AML-193 (cell line): ENCODE data around the gene UBD.

Experiments used
- DNase-seq, 2 experiments: peaks; one replicate each; lab custom pipeline; 2025; lab: John Stamatoyannopoulos, UW

Gene UBD

GRCh38 chr6:29561091-29561490, 1.6 kb upstream of the UBD start:
- no peak for DNase-seq

GRCh38 chr6:29558439-29559079, 973 bp downstream of the UBD start:
- no peak for DNase-seq

DNA sequence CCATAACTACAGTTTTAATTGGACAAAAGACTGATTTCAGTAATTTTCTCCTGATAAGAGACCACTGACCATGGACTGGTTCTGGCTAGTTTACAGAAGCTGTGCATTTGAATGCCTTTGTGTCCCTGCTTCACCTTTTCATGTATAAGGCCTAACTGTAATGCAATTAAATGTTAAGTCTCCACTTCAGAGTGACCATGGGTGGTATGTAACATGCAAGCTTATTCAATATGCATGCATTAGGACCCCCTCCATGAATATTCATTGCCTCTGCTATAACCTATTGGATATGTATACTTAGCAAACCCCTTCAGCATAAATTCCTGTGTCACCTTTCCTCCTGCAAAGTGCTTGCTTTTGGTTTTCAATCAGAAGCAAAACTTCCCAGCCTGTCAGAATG, 2.2 kb downstream of the UBD start:
- no peak for DNase-seq

DNA sequence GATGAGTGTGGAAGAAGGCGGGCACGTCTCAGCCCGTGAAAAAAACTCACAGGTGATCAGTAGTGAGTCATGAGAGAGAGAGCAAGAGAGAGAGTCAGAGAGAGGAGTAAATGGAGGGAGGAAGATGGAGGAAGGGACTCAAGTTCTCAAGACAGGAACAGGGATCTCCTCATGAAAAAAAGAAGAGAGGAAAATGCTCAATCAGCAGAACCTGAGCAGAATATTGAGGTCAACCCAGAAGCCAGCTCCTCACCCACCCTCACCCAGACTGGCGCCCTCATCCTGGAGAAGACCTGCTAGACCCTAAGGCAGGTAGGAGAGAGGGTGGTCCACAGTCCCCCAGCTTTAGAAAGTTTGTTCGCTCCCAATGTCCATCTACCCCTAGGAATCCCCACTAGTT, 4.8 kb downstream of the UBD start:
- DNase-seq: no peak

DNA sequence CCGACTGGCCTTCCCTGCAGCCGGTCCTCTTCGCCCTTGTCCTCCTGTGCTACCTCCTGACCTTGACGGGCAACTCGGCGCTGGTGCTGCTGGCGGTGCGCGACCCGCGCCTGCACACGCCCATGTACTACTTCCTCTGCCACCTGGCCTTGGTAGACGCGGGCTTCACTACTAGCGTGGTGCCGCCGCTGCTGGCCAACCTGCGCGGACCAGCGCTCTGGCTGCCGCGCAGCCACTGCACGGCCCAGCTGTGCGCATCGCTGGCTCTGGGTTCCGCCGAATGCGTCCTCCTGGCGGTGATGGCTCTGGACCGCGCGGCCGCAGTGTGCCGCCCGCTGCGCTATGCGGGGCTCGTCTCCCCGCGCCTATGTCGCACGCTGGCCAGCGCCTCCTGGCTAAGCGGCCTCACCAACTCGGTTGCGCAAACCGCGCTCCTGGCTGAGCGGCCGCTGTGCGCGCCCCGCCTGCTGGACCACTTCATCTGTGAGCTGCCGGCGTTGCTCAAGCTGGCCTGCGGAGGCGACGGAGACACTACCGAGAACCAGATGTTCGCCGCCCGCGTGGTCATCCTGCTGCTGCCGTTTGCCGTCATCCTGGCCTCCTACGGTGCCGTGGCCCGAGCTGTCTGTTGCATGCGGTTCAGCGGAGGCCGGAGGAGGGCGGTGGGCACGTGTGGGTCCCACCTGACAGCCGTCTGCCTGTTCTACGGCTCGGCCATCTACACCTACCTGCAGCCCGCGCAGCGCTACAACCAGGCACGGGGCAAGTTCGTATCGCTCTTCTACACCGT, 6.1 kb downstream of the UBD start:
- DNase-seq: no peak

- no peak for DNase-seq
These were observed 7.0 kb downstream of the UBD start for GRCh38 chr6:29552512-29553051.

DNA sequence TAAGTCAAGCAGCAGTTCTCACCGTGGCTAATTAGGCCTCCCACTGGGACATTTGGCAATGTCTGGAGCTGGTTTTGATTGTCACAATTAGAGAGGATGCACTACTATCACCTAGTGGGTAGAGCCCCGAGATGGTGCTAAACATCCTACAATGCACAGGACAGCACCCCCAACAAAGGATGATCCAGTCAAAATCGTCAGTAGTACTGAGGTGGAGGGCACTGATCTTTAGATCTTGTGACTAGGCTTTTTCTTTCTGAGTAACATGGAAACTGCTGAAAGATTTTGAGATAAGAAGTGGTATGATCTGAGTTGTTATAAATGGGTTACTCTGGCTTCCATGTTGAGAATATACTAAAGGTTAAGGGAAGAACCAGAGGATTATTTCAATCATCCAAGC, 12.0 kb downstream of the UBD start:
- DNase-seq: no peak

GRCh38 chr6:29537714-29538403, 21.7 kb downstream of the UBD start:
- no peak for DNase-seq

DNA sequence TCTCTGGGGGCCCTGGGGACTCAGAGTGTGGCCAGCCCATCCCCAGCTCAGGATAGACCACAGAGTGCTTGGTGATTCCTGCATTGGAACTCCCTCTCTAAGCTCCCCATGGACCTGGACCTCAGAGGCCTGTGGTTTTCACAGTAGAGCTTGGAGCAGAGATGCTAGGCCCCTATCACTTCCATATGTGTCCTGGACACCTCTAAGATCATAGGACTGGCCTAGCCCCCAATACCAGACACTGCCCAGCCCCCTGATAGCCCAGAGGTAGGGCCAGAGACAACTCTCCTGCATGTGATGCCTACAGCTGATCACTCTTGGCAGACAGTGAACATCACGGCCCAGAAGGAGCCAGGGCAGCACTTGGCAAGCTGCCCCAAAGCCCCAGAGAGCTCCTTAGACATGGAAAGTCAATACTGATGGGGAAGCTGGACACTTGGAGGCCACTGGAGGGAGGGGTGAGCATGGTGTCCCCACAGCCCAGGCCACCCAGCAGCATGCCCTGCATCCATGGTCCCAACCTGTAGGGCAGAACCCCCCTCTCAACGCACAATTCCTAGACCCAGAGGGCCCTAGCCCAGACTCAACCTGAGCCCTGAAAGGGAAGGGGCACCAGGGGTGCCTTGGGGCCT, 27.1 kb downstream of the UBD start:
- DNase-seq: no peak

GRCh38 chr6:29531668-29532067, 27.9 kb downstream of the UBD start:
- DNase-seq: no peak

GRCh38 chr6:29530671-29531310, 28.7 kb downstream of the UBD start:
- no peak for DNase-seq

DNA sequence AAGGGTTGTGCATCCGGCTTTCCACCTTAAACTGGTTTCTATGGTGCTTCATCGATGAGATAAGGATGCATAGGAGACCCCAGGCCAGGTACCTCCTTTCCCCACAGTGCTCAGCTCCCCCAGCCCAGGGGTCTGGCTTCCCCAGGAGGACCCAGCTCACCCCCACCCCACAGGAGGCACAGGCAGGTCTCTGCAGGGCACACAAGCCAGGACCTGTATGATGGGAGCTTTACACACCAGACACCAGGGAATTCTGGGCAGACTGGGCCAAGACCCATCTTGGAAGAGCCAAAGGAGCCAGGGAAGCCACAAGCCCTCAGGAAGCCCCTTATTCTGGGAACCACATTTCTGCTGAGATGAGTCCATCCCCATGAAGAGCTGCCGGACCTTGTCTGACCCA, 29.6 kb downstream of the UBD start:
- no peak for DNase-seq

- DNase-seq: no peak
These were observed 30.5 kb downstream of the UBD start for GRCh38 chr6:29528988-29529560.

- DNase-seq: no peak
These were observed 31.1 kb downstream of the UBD start for GRCh38 chr6:29528300-29528931.

GRCh38 chr6:29527564-29527963, 32.0 kb downstream of the UBD start:
- no peak for DNase-seq

DNA sequence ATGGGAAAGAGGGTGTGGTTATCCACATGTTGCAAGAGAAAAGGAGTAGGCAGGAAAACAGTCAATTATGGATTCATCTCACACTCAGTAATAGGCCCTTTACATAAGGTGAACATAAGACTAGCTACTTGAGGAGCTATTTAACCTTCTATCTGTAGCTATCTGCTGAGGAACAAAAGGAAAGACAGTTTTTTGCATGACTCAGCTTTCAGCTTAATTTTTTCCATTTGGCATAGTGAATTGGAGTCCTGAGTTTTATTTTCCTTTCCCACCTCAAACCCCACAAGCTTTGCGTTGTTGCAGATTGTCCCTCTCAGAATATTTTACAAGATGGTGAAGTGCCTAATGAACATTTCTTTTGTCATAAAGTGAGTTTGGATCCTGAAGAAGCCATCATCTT, 32.4 kb downstream of the UBD start:
- DNase-seq: no peak

GRCh38 chr6:29525311-29525639, 34.3 kb downstream of the UBD start:
- DNase-seq: no peak

GRCh38 chr6:29524444-29525310, 34.9 kb downstream of the UBD start:
- DNase-seq: no peak

DNA sequence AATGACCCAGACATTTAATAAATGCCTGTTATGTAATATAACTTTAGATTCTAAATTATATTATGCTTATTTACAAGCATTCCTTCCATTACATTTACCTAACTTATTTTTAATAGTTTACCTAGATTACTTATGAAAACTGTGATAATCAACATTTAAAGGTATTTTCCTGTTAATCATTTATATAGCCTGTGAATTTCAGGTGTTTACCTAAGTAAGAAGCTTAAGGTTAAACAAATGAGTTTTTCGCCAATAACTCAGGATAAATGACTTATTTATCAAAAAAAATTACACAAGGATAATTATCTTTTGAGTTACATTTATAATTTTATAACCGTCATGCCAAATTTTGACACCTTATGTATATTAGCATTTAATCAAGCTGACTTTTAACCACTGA, 35.5 kb downstream of the UBD start:
- DNase-seq: no peak

GRCh38 chr6:29522227-29522626, 37.3 kb downstream of the UBD start:
- no peak for DNase-seq
